GM13977 (cell line): ENCODE measurements around the gene RAP1GDS1.
"Not testable (repeated sequence)": the region's sequence is repeated elsewhere in the genome, so short reads cannot be mapped to it uniquely, and the experiment has no call there.

Experiments used
- DNase-seq: peaks from one replicate; pipeline ENCODE4 v3.0.0; 2012; ENCODE audit warnings: low spot score
- in situ Hi-C: fragments of 300-500 bp; cut with MboI; formaldehyde crosslinking; loops from one replicate; pipeline ENCODE4 v1.12.0; 2022; ENCODE audit warnings: low sequenced_read_pairs, low pct_unique_long_range_greater_than_20kb, mixed read lengths, inconsistent platforms; ENCODE audit not compliant: unreplicated experiment
- TF ChIP-seq, protein P1 (sequence below): IDR thresholded peaks from 2 replicates; pipeline ENCODE4 v1.5.1; 2012; ENCODE audit warnings: mild to moderate bottlenecking, control low read depth; ENCODE audit not compliant: insufficient read depth; ENCODE audit errors: extremely low read depth, missing control alignments

RAP1GDS1 gene

DNA sequence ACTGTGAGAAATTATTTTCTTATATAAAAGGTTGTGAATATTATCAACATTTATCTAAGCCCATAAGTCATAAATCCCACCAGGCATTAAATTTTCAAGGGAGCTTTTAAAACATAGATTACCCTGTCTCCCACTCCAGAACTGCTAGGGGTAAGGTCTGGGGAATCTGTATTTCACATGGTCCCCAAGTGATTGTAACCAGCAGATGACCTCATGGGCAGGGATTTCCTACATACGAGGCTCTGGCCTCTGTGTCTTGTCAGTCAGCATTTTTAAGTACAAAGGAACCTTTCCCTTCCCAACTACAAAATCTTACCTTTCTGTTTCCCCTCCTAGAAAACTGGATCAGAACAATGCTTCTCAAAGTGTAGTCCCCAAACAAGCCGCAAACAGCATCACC is 208.6 kb downstream of the RAP1GDS1 start:
- in situ Hi-C loops = loop anchor here (25.0 kb wide), 2 partner anchors 618 to 943 kb away; partner anchors contain the start of gene ADH5
- TF ChIP-seq, protein P1, sequence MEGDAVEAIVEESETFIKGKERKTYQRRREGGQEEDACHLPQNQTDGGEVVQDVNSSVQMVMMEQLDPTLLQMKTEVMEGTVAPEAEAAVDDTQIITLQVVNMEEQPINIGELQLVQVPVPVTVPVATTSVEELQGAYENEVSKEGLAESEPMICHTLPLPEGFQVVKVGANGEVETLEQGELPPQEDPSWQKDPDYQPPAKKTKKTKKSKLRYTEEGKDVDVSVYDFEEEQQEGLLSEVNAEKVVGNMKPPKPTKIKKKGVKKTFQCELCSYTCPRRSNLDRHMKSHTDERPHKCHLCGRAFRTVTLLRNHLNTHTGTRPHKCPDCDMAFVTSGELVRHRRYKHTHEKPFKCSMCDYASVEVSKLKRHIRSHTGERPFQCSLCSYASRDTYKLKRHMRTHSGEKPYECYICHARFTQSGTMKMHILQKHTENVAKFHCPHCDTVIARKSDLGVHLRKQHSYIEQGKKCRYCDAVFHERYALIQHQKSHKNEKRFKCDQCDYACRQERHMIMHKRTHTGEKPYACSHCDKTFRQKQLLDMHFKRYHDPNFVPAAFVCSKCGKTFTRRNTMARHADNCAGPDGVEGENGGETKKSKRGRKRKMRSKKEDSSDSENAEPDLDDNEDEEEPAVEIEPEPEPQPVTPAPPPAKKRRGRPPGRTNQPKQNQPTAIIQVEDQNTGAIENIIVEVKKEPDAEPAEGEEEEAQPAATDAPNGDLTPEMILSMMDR = no peak
- no peak for DNase-seq

DNA sequence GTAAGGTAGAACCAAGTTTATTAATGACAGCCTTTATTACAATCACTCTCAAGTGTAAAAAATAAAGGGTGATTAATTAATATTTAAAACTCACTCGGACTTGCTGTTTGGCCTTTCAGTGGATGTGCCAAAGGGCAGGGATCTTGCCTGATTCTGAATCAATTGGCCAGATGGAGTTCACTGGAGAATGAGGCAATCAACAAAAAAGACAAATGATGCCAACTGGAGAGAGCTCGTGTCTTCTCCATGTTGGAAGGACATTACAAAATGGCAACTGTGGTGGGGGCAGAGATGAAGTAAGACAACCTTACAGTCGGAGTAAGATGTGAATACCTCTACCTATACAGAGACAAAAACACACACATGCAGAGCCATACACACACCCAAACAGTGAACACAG is 209.2 kb downstream of the RAP1GDS1 start:
- DNase-seq = no peak
- TF ChIP-seq, protein P1 = no peak
- in situ Hi-C loops = loop anchor here (25.0 kb wide), 2 partner anchors 617 to 942 kb away; partner anchors contain the start of gene ADH5

DNA sequence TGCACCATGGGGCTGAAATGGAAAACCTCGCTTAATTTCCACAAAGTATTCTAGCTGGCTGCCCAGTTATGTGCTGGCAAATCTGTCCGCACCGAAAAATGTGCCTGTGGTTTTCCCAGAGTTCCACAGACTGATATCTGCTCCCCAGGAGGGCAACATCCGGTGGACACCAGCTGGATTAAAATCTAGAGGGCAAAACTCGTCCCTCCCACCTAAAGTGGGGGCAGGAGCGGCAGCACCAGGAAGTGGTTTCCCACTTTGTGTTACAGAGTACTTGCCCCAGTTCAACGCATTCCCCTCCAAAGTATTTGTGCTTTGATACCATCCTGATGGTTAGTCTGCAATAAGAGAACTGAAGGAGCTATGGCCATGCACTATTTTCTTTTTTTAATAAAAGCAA is 209.6 kb downstream of the RAP1GDS1 start:
- in situ Hi-C loops = loop anchor here (25.0 kb wide), 2 partner anchors 616 to 941 kb away; partner anchors contain the start of gene ADH5
- no peak for DNase-seq
- TF ChIP-seq, protein P1 = no peak

DNA sequence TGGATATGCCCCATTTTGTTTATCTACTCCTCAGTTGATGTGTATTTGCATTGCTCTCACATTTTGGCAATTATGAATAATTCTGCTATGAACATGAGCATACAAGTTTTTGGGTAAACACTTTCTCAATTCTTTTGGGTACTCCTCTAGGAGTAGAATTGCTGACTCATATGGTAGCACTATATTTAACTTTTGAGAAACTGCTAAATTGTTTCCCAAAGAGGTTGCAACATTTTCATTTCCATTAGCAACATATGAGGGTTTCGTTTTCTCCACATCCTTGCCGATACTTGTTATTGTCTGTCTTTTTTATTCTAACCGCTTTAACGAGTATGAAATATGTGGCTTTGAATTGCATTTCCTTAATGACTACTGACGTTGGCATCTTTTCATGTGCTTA is 211.9 kb downstream of the RAP1GDS1 start:
- in situ Hi-C loops = loop anchor here (25.0 kb wide), 2 partner anchors 614 to 939 kb away; partner anchors contain the start of gene ADH5
- DNase-seq = no peak
- TF ChIP-seq, protein P1 = no peak

DNA sequence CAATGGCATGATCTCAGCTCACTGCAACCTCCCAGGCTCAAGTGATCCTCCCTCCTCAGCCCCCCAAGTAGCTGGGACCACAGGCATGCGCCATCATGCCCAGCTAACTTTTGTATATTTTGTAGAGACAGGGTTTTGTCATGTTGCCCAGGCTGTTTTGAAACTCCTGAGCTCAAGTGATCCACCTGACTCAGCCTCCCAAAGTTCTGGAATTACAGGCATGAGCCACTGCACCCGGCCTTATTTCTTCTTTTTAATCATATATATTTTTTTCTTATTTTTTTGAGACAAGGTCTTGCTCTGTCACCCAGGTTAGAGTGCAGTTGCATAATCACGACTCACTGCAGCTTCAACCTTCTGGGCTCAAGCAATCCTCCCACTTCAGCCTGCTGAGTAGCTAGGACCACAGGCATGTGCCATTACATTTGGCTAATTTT is 213.2 kb downstream of the RAP1GDS1 start:
- TF ChIP-seq, protein P1 = no peak
- DNase-seq = no peak
- in situ Hi-C loops = loop anchor here (25.0 kb wide), 2 partner anchors 613 to 938 kb away; partner anchors contain the start of gene ADH5

DNA sequence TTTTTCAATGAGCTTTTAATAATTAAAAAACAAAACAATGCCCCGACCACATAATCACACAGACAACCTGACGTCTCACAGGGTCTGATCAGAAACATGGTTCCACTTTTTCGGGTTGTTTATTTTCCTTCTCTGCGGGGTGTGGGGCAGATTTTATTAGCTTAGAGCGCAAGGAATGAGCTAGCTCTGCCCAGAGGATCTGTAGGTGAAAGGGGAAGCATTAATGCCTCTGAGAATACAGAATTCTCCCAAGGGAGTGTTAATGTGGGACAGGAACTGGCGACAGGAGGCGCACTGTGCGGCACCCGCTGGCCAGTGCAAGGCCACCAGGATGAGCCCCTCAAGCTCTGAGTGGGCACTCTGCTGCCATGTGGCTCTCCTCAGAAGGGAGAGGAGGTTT is 215.7 kb downstream of the RAP1GDS1 start:
- TF ChIP-seq, protein P1 = no peak
- in situ Hi-C loops = no loop called here
- no peak for DNase-seq

DNA sequence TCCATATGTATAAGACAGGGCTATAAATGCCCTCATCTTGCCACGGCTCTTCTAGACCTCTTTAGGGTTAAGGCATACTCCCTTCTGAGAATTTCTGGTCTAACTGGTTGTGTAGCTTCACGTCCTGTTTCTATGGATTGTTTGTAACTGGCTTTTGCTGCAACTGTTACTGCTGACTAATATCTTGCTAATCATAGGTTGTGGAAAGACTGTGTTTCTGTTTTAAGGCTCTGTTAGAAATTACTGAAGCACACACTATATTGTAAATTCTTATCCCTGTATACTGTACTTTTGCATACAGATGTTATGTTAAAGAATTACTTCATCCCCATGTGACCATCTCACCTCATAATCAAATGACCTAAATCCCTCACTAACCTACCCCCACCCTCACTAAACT is 218.4 kb downstream of the RAP1GDS1 start:
- in situ Hi-C loops, DNase-seq: not testable (repeated sequence)
